NCI-H2196 treated with DMSO at 0.1 percent for 48 hours (cell line): ENCODE data around the gene COX8A.
"Not testable (repeated sequence)": the region's sequence is repeated elsewhere in the genome, so short reads cannot be mapped to it uniquely, and the experiment has no call there.

ENCODE experiments used
- DNase-seq: peaks from one replicate; lab custom pipeline; 2025; ENCODE audit not compliant: unreplicated experiment; lab: John Stamatoyannopoulos, UW

The COX8A gene

GRCh38 chr11:63969461-63969860 is 5.0 kb upstream of the COX8A start:
- no peak for DNase-seq

GRCh38 chr11:63970902-63971301 is 3.5 kb upstream of the COX8A start:
- DNase-seq: no peak

GRCh38 chr11:63973912-63974258 is 535 bp upstream of the COX8A start:
- not testable (repeated sequence) for DNase-seq

GRCh38 chr11:63978551-63979239 is 4.3 kb downstream of the COX8A start:
- no peak for DNase-seq

GRCh38 chr11:63979426-63979825 is 5.0 kb downstream of the COX8A start:
- no peak for DNase-seq

GRCh38 chr11:63985812-63986155 is 11.4 kb downstream of the COX8A start:
- DNase-seq: no peak

GRCh38 chr11:63986156-63986931 is 11.9 kb downstream of the COX8A start, which contains the start of gene OTUB1:
OTUB1 (plus strand) TSS chr11:63986438; CDS start chr11:63986457, 19 bp downstream.
- peak; percentile 91 for DNase-seq

GRCh38 chr11:63986932-63987513 is 12.6 kb downstream of the COX8A start:
- no peak for DNase-seq

GRCh38 chr11:63991558-63991957 is 17.1 kb downstream of the COX8A start:
- no peak for DNase-seq

- no peak for DNase-seq
Observed at GRCh38 chr11:63993100-63993499, 18.7 kb downstream of the COX8A start.

GRCh38 chr11:63993993-63994392 is 19.6 kb downstream of the COX8A start:
- DNase-seq: no peak

GRCh38 chr11:63996512-63996911 is 22.1 kb downstream of the COX8A start:
- DNase-seq: no peak

GRCh38 chr11:63997104-63997700 is 22.8 kb downstream of the COX8A start:
- DNase-seq: no peak

- DNase-seq: no peak
Observed at GRCh38 chr11:63997801-63998337, 23.4 kb downstream of the COX8A start.

- DNase-seq: peak; percentile 92
Observed at GRCh38 chr11:63998558-63999348, 24.3 kb downstream of the COX8A start.

- peak; percentile 95 for DNase-seq
Observed at GRCh38 chr11:63999349-64000025, 25.1 kb downstream of the COX8A start.

- no peak for DNase-seq
Observed at GRCh38 chr11:64000026-64000739, 25.8 kb downstream of the COX8A start.

GRCh38 chr11:64000740-64001483 is 26.5 kb downstream of the COX8A start:
- no peak for DNase-seq
